Superior temporal gyrus (tissue), 1 donor: Measurements from ENCODE around the gene HMCN1.
"Not testable (repeated sequence)": the region's sequence is repeated elsewhere in the genome, so short reads cannot be mapped to it uniquely, and the experiment has no call there.

Experiments
- DNase-seq: peaks from one replicate; pipeline ENCODE4 v3.0.0-alpha.2; 2016; ENCODE audit errors: extremely low spot score

HMCN1 gene

DNA sequence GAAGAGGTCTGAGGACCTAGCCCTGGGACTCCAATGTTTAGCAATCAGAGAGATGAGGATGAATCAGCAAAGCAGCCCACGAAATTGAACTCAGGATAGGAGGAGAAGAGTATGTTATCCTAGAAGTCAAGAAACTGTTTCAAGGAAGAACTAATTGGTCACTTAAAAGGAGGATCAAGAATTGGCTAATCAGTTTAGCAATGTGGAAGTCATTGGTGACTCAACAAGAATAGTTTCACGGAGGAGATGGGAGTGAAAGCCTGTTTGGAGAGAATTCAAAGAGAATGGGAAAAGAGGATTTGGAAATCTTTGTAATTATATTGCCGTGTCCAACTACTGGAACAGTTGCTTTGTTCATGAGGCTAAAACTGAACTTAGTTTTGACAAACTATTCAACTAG, 7.4 kb downstream of the HMCN1 start:
- no peak for DNase-seq

DNA sequence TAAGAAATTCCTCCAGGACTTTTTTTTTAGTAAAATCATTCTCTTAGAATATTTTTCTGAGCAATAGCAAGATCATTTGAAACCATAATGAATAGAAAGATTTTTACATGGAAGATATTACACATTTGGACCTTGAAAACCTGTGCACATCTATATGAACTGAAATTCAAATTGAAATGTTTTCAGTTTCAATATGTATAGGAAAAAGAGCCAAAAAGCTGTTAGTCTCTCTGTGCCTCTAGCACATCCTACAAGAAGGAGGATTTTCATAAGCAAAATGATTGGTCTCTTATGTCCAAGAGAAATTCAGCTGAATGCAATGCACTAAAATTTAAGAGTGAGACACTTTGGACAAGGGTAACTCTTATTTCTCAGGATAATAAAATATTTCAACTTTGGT, 8.2 kb downstream of the HMCN1 start:
- DNase-seq: no peak

- DNase-seq: no peak
Measured at GRCh38 chr1:185745165-185745564, 11.0 kb downstream of the HMCN1 start.

DNA sequence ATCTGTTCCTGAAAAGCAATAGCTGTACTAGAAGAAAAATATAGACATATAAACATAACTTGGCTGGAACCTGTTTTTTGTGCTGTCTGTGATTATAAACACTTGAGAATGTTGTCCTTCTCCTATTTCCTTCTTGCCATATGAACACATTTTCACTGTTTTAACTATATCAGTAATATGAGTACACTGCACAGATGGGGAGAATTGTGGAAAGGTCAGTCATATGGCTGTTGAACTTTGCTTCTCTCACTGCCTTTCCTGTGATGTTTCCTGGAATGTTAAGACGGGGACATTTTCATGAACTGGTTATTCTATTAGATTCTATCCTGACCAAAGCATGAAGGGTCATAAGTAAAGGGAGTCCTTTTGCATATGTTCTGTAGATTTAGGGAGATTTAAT, 24.9 kb downstream of the HMCN1 start:
- DNase-seq: no peak

- DNase-seq: no peak
Measured at GRCh38 chr1:185761841-185762240, 27.6 kb downstream of the HMCN1 start.

DNA sequence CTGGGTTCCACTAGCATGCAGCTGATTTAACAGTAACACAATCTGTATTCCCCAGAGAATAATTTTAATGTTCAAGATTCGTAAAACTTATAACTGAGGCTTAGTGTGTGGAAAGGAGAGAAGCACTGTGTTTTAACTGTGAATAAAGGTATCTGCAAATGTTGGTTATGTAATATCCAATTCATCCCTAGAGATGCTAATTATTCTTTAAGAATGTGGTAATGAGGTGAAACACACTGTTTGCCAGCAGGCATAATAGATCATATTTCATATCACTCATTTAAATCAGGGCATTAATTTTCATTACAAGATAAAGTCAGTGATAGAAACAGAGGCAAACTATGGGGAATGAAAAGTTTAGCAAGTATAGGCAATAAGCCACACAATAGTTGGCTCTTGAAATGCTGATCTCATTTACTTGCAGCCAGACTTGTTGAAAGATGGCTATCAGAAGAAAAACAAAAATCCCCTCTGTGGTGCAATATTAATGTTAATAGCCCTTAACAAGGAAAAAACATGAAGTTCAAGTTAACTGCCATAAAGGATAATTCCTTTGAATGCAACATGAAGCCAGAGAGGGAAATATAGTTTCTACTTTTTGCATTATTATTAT, 33.4 kb downstream of the HMCN1 start:
- DNase-seq: no peak

- no peak for DNase-seq
Measured at GRCh38 chr1:185768371-185768770, 34.2 kb downstream of the HMCN1 start.

DNA sequence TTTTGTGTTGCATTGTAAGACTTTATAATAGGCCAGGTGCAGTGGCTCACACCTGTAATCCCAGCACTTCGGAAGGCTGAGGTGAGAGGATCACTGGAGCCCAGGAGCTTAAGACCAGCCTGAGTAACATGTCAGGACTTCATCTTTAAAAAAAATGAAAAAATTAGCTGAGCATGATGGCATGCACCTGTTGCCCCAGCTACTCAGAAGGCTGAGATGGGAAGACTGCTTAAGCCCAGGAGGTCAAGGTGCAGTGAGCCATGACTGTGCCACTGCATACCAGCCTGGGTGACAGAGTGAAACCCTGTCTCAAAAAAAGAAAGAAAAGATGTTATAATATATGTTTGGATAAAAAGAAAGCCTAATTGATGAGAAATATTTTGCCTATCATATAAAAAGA, 34.9 kb downstream of the HMCN1 start:
- DNase-seq: no peak

- no peak for DNase-seq
Measured at GRCh38 chr1:185774394-185774793, 40.2 kb downstream of the HMCN1 start.

DNA sequence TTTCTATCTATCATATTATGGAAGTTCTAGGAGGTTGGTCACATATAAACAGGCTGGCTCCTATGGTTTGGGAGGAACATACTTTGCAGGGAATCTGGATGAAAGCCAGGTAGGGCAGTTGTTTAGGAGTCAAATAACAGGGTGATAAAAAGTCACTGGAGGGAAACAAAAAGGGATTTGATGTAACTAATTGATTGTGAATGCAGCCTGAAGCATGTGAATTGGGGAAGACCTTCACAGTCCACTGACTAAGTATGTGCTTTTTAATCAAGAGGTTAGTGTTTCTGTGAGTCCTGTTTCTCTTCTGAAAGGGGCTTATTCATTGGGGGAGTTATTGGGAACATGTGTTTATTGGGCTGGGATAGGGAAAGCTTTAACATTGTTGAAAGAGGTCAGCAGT, 41.3 kb downstream of the HMCN1 start:
- DNase-seq: no peak

DNA sequence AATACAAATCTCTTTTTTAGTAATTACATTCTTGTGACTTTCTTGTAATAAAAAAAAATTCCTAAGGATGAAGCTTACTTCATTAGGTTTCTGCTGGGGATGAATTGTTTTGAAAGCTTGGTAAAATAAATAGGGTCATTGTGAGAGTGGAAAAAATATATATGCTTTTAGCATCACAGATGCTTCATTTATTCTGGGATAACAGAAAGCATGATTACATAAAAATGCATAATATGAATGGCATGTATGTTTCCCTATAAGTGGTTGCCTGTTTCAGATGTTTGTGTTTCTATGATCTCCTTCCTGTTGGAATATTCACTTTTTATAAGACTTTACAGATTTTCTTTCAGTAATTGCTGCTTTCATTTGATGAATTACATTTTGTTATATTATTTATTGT, 42.3 kb downstream of the HMCN1 start:
- DNase-seq: no peak

DNA sequence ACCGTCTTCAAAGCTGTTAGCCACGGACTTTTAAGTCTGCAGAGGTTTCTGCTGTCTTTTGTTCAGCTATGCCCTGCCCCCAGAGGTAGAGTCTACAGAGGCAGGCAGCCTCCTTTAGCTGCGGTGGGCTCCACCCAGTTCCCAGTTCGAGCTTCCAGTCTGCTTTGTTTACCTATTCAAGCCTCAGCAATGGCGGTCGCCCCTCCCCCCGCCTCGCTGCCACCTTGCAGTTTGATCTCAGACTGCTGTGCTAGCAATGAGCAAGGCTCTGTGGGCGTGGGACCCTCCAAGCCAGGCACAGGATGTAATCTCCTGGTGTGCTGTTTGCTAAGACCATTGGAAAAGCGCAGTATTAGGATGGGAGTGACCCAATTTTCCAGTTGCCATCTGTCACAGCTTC, 49.7 kb downstream of the HMCN1 start:
- not testable (repeated sequence) for DNase-seq

DNA sequence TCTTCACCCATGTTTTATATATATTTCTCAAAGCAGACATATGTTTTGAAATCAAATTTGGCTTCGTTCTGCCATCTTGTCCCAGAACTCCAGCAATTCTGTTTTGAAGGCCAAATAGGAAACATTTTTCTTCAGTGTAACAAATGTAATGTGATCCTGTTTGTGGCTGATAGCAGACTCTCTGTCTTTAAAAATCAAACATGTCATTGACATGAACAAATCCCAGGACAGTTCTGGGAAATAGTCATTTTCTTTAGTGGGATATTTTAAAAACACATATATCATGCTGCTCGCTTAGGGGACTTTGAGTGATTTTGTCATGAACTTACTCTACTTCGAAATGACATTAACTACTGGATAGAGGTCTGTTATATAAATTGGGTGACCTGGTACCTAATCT, 51.4 kb downstream of the HMCN1 start:
- DNase-seq: no peak

DNA sequence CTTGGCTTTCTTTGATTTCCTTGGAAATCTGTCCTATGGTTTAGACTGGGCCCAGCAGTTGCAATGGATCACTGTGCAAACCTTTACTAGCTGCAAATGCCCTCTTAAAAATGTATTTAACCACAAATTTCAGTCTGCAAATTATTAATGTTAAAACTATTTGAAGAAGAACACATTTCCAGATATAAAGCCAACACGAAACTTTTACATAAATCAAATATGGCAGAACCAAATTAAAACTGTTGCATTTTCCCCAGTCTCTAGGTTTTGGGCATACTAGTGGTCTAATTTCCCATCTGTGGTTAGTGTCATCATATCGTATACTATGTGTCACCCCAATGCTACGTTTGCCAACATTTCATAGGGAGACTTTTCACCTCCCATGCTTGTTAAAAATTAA, 52.3 kb downstream of the HMCN1 start:
- DNase-seq: no peak

DNA sequence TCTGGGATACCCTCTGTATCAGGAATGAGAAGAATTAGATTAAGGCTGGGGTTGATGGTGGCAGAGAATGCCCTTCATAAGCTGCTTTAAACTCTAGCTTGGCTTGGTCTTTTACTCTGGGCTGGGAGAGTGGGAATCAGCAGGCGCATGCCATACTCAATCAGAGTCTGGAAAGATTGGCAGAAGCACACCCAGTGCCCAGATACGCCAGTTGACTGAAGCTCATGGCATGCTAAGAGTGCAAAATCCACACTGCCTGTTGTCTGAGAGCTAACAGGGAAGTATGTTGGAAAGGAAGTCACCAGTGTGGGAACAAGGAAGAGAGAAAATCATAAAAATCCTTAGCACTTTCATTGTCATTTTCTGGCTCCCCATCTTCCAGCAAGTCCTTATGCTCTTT, 53.0 kb downstream of the HMCN1 start:
- no peak for DNase-seq

DNA sequence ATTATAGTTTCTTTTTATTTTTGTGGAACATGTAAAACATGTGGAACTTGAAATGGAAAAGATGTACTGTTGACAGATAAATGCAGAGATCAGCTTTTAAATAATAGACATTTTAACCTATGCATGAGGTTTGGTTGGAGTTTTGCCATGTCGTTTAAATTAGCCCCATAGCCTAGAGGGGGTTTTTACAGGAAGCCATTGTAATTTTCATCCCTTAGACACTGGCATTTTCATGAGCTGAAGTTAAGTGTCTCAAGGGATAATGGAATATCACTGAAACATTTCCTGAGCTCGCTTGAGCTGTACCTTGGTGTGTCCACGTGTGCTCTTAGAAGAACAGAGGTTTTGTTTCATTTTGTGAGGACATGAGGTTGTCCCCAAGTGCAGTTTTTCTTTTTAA, 54.2 kb downstream of the HMCN1 start:
- DNase-seq: no peak

GRCh38 chr1:185789501-185790193, 55.5 kb downstream of the HMCN1 start:
- no peak for DNase-seq

GRCh38 chr1:185790194-185790735, 56.1 kb downstream of the HMCN1 start:
- no peak for DNase-seq

DNA sequence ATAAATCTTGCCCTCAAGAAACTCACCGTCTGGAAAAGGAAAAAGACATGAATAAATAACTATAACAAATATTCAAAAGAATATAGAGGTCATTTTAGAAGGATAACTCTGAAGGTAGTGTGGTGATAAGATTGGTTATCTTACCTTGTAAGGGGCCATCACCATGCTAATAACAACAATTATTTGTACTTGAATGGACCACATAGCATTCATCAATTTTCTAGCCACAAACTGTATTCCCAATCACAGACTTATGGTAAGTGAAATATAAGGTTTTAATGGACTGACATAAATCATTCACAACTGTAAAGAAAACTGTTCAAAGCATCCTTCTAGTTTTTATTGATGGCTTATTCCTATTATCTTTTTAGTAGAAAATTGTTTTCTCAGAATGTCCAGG, 57.8 kb downstream of the HMCN1 start:
- no peak for DNase-seq

GRCh38 chr1:185794495-185794894, 60.3 kb downstream of the HMCN1 start:
- DNase-seq: not testable (repeated sequence)

DNA sequence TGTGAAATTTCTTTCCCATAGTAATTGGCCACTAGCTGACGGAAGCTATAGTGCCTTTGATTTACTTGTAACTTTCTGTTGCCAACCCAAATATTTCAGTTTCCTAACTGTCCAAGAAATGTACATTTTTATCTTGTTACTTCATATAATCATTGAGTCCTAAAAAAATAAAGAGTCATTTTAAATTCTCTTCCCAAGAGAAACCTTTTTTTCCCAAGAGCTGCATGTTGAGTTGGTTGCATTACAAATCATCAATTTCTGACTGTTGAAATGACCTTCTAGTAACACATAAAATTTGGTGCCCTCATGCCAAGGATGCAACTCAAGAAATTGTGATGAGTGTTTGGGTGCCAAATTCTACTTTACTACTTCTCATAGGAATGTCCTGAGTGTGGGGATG, 61.0 kb downstream of the HMCN1 start:
- DNase-seq: no peak

DNA sequence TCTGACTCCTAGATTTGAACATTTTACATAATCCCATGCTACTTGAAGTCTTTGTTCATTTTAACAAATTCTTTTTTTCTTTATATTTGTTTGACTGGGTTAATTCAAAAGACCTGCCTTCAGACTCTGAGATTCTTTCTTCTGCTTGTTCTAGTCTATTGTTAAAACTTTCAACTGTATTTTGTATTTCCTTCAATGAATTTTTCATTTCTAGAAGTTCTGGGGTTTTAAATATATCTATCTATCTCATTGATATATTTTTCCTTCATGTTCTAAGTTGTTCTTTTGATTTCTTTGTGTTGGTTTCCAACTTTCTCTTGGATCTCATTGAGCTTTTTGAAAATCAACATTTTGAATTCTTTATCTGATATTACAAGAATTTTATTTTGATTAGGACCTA, 64.3 kb downstream of the HMCN1 start:
- no peak for DNase-seq

DNA sequence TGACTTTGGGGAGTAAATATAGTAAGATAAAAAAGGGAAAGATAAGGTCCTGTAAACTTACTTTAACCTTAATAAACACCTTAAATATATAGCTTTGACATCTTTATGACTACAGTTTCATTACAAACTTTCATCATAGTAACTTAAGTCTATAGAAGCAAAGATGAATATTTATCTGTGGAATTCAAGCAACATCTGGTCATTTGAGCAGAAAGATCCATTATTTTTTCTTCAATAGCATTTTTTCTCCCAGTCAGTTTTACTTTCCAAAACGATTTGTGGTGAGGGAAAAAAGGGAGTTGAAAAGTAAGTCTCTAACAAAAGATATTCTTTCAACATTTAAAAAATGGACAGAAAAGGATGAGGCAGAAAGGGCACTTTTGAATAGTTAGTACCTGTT, 69.0 kb downstream of the HMCN1 start:
- DNase-seq: no peak

GRCh38 chr1:185804206-185804605, 70.0 kb downstream of the HMCN1 start:
- no peak for DNase-seq
